Psoas muscle (tissue), 8 donors: ENCODE measurements around the gene PC. TPM values are rescaled to one million over a fixed set of nuclear protein-coding genes. Genes with fewer than 3 reads are reported as not detected.
"Not testable (repeated sequence)": the region's sequence is repeated elsewhere in the genome, so short reads cannot be mapped to it uniquely, and the experiment has no call there.

Experiments
- ATAC-seq, 4 donors: fragments of 200-7000 bp; cut with Tn5 transposase; one replicate each; pipeline ENCODE4 v1.9.1; 2020; ENCODE audit warnings: moderate library complexity in 3 of 4, mild to moderate bottlenecking in 2 of 4
- DNase-seq, 2 donors: peaks; one replicate each; pipeline ENCODE4 v3.0.0-alpha.2; 2020
- H3K27ac ChIP-seq: fragments of 200-600 bp; one replicate; pipeline ENCODE4 v1.8.0; 2022
- H3K27me3 ChIP-seq, 3 donors: fragments of 200-600 bp in 1 of 3; one replicate each; pipeline versions ENCODE4 v1.6.1 to v1.8.0; 2013 to 2022; ENCODE audit warnings: low read length in 2 of 3, mild to moderate bottlenecking in 2 of 3, moderate library complexity in 1 of 3; ENCODE audit not compliant: insufficient read depth in 3 of 3
- H3K36me3 ChIP-seq, 2 donors: fragments of 200-600 bp in 1 of 2; one replicate each; pipeline versions ENCODE4 v1.6.1 to v1.8.0; 2013 to 2022; ENCODE audit warnings: low read depth in 1 of 2, mild to moderate bottlenecking in 1 of 2, moderate library complexity in 1 of 2; ENCODE audit not compliant: insufficient read depth in 1 of 2
- H3K4me1 ChIP-seq: fragments of 200-600 bp; one replicate; pipeline ENCODE4 v1.8.0; 2022
- H3K4me3 ChIP-seq: fragments of 200-600 bp; one replicate; pipeline ENCODE4 v1.8.0; 2022; ENCODE audit warnings: mild to moderate bottlenecking
- H3K9me3 ChIP-seq: fragments of 200-600 bp; one replicate; pipeline ENCODE4 v1.8.0; 2022
- WGBS, 3 donors: extraction: QIAGEN DNeasy Blood & Tissue Kit; methylation state at CpG; one replicate each; pipeline versions ENCODE4 v1.1.6 to v1.1.7; 2013; 5-methylcytosine and 5-hydroxymethylcytosine counted together
- intact Hi-C, 2 donors: fragments of 100-400 bp; cut with DNase I; formaldehyde crosslinking; loops; one replicate each; pipeline versions ENCODE4 v1.11.0 to v1.14.2; 2022
- polyA plus RNA-seq, 3 donors: library from polyadenylated mRNA; stranded (reverse); fragments of 200-250 nt; gene quantifications; one replicate each; pipeline ENCODE4 v1.2.3, GENCODE V29; 2013
- total RNA-seq, 4 donors: library from RNA; stranded (reverse); fragmentation: NEBNext Ultra II Directional in 2 of 4; extraction: Animal tissue kit (Norgen Biotek cat#: 25700) in 2 of 4; gene quantifications; one replicate each; pipeline versions ENCODE4 v1.2.1 to v1.2.4, GENCODE V29; 2021 to 2023
- TF ChIP-seq, protein P1 (sequence below): fragments of 200-600 bp; IDR thresholded peaks from one replicate; pipeline ENCODE4 v1.8.0; 2022; ENCODE audit warnings: antibody characterized with exemption
- donor health status: healthy with polysubstance abuse.
- donor health status: DM: no; HTN: no; CAD: no; lungs with moderate emphysema.
- donor health status: Bipolar disorder and iron deficiency.
- donor health status: healthy.
- donor health status: DM: yes; HTN: yes; CAD: no.
- donor health status: DM: no; HTN: no; CAD: no.
- donor health status: DM: no; HTN: no; CAD: no.
- donor health status: DM: yes; HTN: yes; CAD: no.

The PC gene
- total and polyA plus RNA-seq, 7 donors = 11.1 to 48.8 (median 18.3) TPM

DNA sequence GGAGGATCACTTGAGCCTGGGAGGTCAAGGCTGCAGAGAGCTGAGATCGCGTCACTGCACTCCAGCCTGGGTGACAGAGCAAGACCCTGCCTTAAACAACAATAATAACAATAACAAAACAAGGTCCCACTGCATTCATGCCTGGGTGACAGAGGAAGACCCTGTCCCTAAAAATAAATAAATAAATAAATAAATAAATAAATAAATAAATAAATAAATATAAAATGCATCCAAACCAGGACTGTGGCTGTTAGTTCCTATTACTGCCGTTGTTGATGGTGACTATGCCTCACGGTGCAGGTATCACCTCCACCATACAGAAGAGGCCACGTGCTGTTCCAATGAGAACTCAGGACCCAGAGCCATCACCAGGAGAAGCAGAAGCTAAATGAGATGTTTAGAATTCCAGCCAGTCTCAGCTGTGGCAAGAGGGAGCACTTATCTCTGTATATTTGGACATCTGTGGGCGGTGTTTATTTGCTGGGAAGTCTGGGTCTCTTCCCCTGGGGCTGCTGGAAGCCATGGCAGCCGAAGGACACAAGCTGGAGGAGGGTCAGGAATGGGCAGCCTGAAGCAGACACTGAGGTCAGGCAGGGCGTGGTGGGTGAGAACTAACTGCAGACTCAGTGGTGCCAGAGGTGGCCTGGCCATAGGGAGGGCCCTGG is 38.6 kb upstream of the PC start:
- intact Hi-C loops = no loop called here
- no peak for DNase-seq
- WGBS, 3 donors = 71 to 75% (median 72%) methylated on average over 8 of the region's 8 CpGs
- H3K27ac ChIP-seq = no peak overlapping the region
- no peak for ATAC-seq
- H3K9me3 ChIP-seq = no peaks in the 10 kb centered on the region
- H3K36me3 ChIP-seq = no peaks in the 10 kb centered on the region
- TF ChIP-seq, protein P1, sequence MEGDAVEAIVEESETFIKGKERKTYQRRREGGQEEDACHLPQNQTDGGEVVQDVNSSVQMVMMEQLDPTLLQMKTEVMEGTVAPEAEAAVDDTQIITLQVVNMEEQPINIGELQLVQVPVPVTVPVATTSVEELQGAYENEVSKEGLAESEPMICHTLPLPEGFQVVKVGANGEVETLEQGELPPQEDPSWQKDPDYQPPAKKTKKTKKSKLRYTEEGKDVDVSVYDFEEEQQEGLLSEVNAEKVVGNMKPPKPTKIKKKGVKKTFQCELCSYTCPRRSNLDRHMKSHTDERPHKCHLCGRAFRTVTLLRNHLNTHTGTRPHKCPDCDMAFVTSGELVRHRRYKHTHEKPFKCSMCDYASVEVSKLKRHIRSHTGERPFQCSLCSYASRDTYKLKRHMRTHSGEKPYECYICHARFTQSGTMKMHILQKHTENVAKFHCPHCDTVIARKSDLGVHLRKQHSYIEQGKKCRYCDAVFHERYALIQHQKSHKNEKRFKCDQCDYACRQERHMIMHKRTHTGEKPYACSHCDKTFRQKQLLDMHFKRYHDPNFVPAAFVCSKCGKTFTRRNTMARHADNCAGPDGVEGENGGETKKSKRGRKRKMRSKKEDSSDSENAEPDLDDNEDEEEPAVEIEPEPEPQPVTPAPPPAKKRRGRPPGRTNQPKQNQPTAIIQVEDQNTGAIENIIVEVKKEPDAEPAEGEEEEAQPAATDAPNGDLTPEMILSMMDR = no peak
- no peaks in the 10 kb centered on the region for H3K4me1 ChIP-seq
- H3K4me3 ChIP-seq = no peak overlapping the region
- H3K27me3 ChIP-seq = no peaks in the 10 kb centered on the region

DNA sequence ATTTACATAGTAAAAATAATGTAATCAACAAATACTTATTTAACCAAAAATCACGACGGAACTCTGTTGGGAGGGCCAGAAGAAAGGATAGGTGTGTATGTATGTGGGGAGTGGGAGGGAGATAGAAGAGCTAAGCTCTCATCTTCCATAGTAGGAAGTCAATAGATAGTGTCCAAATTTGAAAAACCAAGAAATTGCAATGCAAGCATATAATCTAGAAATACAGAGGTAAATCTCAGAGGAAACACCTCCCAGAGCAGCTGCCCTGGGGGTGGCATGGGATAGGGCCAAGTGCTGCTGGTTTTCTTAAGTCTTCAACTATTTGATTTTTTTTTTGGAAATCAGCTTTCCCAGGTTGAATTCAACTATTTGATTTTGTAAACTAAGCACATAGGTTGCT is 33.9 kb upstream of the PC start:
- 79 to 86% (median 82%) methylated on average over 2 of the region's 2 CpGs for WGBS, 3 donors
- Histone ChIP-seq H3K4me1 (no peaks in the 10 kb centered on the region), H3K27ac (no peak overlapping the region), H3K4me3 (no peak overlapping the region), H3K36me3 (no peaks in the 10 kb centered on the region), H3K27me3 (no peaks in the 10 kb centered on the region), H3K9me3 (no peaks in the 10 kb centered on the region)
- ATAC-seq (no peak), DNase-seq (no peak)
- TF ChIP-seq, protein P1 = no peak
- intact Hi-C loops = no loop called here

DNA sequence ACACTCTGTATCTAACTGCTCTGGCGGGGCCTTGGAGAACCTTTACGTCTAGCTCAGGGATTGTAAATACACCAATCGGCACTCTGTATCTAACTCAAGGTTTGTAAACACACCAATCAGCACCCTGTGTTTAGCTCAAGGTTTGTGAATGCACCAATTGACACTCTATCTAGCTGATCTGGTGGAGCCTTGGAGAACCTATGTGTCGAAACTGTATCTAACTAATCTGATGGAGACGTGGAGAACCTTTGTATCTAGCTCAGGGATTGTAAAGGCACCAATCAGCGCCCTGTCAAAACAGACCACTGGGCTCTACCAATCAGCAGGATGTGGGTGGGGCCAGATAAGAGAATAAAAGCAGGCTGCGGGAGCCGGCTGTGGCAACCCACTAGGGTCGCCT is 31.2 kb upstream of the PC start:
- H3K27me3 ChIP-seq, DNase-seq, intact Hi-C loops, H3K27ac ChIP-seq, ATAC-seq, H3K36me3 ChIP-seq, H3K4me3 ChIP-seq, H3K9me3 ChIP-seq: not testable (repeated sequence)
- peaks cover 12% of the 10 kb centered on the region for H3K4me1 ChIP-seq
- WGBS, 3 donors = 83 to 87% (median 85%) methylated on average over 9 of the region's 9 CpGs

DNA sequence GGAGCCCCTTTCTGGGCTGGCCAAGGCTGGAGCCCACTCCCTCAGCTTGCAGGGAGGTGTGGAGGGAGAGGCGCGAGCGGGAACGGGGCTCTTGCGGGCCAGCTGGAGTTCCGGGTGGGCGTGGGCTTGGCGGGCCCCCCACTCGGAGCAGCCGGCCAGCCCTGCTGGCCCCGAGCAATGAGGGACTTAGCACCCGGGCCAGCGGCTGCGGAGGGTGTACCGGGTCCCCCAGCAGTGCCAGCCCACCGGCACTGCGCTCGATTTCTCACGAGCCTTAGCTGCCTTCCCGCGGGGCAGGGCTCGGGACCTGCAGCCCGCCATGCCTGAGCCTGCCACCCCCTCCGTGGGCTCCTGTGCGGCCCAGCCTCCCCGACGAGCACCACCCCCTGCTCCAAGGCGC is 30.6 kb upstream of the PC start:
- H3K27ac ChIP-seq, H3K36me3 ChIP-seq, DNase-seq, H3K4me3 ChIP-seq, H3K9me3 ChIP-seq, intact Hi-C loops, ATAC-seq, H3K27me3 ChIP-seq: not testable (repeated sequence)
- 91 to 93% (median 92%) methylated on average over 23 to 28 of the region's 28 CpGs for WGBS, 3 donors
- peaks cover 12% of the 10 kb centered on the region for H3K4me1 ChIP-seq

DNA sequence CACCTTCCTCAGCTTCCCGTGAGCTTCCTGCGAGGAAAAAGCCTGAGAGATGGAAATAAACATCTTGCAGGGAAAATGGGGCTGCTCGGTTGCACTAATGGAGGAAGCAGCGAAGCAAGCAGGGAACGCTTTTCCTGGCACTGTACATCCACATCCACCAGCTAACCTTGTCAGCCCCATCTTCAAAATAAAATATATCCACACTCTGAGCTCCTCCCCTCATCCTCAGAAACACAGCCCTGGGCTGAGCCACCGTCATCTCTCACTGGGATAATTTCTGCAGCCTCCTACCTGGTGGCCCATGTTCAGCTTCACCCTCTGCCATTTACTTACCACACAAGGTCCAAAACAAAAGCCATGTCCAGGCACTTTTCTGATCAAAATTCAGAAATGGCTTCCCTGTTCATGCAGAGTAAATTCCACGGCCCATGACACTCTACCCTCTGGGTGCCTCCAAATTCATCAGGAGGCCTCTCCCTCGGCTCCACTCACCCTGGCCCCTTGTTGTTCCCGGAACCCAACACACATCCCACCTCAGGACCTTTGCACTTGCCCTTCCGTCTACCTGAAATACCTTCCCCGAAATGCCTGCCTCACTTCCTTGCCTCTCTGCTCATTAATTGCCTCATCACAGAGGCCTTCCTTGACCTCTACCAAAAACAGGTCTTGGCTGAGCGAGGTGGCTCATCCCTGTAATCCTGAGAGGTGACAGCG is 29.9 kb upstream of the PC start:
- ATAC-seq (no peak), DNase-seq (no peak)
- intact Hi-C loops = no loop called here
- 85 to 88% (median 86%) methylated on average over 13 of the region's 13 CpGs for WGBS, 3 donors
- Histone ChIP-seq H3K4me1 (peaks cover 12% of the 10 kb centered on the region), H3K9me3 (no peaks in the 10 kb centered on the region), H3K27ac (no peak overlapping the region), H3K4me3 (no peak overlapping the region), H3K27me3 (no peaks in the 10 kb centered on the region), H3K36me3 (no peaks in the 10 kb centered on the region)
- TF ChIP-seq, protein P1 = no peak
